OCI-LY7 (cell line): ENCODE measurements around the gene ACSF2. TPM values are rescaled to one million over a fixed set of nuclear protein-coding genes. Genes with fewer than 3 reads are reported as not detected.

Source experiments
- BruUV-seq: library from RNA; stranded (reverse); fragments of 400-500 nt; replicated peaks from 2 replicates; lab custom pipeline; 2021; lab: Mats Ljungman, UMichigan
- CTCF ChIA-PET: fragments of 300-600 bp; sonication (Branson Sonifier 250); formaldehyde crosslinking; loops from one replicate; lab custom pipeline; 2022; ENCODE audit warnings: antibody characterized with exemption; ENCODE audit not compliant: unreplicated experiment; lab: Charles Lee
- POLR2A ChIA-PET: fragments of 300-600 bp; sonication (Branson Sonifier 250); formaldehyde crosslinking; loops from one replicate; lab custom pipeline; 2022; ENCODE audit warnings: antibody characterized with exemption; lab: Charles Lee
- DNase-seq: peaks from one replicate; pipeline ENCODE4 v3.0.0-alpha.2; 2015; ENCODE audit warnings: low spot score
- H2AFZ ChIP-seq: fragments of 200-600 bp; sonication (generic), shearing (Covaris generic); 2 replicates; pipeline ENCODE4 v1.6.1; 2014; ENCODE audit warnings: mild to moderate bottlenecking, antibody characterized with exemption, low read length, moderate library complexity
- H3K27ac ChIP-seq: fragments of 200-600 bp; sonication (generic); 2 replicates; pipeline ENCODE4 v1.5.1; 2014; ENCODE audit warnings: mixed run types, low read depth, mild to moderate bottlenecking, moderate library complexity, low read length, inconsistent platforms; ENCODE audit not compliant: poor library complexity, severe bottlenecking
- H3K36me3 ChIP-seq: fragments of 200-600 bp; sonication (generic); 2 replicates; pipeline ENCODE4 v1.6.1; 2014; ENCODE audit warnings: mild to moderate bottlenecking, antibody characterized with exemption, low read length, moderate library complexity, mixed read lengths; ENCODE audit not compliant: insufficient read depth
- H3K4me1 ChIP-seq: fragments of 200-600 bp; sonication (generic); 2 replicates; pipeline ENCODE4 v1.5.1; 2014; ENCODE audit warnings: mild to moderate bottlenecking, low read length; ENCODE audit not compliant: insufficient read depth, poor library complexity, severe bottlenecking
- H3K4me2 ChIP-seq: fragments of 200-600 bp; sonication (generic); 2 replicates; pipeline ENCODE4 v1.6.1; 2014; ENCODE audit warnings: mild to moderate bottlenecking, low read length
- H3K4me3 ChIP-seq: fragments of 200-600 bp; sonication (generic); 2 replicates; pipeline ENCODE4 v1.5.1; 2014; ENCODE audit warnings: mild to moderate bottlenecking, low read depth, low read length; ENCODE audit not compliant: poor library complexity, severe bottlenecking
- H3K79me2 ChIP-seq: fragments of 200-600 bp; sonication (generic); 2 replicates; pipeline ENCODE4 v1.6.1; 2016; ENCODE audit warnings: low read depth, mild to moderate bottlenecking, low read length, moderate library complexity, mixed read lengths; ENCODE audit not compliant: insufficient read depth
- H3K9me2 ChIP-seq: fragments of 200-600 bp; sonication (generic); 2 replicates; pipeline ENCODE4 v1.6.1; 2016; ENCODE audit warnings: mild to moderate bottlenecking, low read length, mixed read lengths; ENCODE audit not compliant: insufficient read depth
- H3K9me3 ChIP-seq: fragments of 200-600 bp; sonication (generic); 2 replicates; pipeline ENCODE4 v1.6.1; 2014; ENCODE audit warnings: mild to moderate bottlenecking, mixed run types, low read length, mixed read lengths
- H4K20me1 ChIP-seq: fragments of 200-600 bp; sonication (generic); 2 replicates; pipeline ENCODE4 v1.6.1; 2014; ENCODE audit warnings: mild to moderate bottlenecking, antibody characterized with exemption, low read length, moderate library complexity, mixed read lengths; ENCODE audit not compliant: insufficient read depth
- CTCF ChIP-seq: fragments of 200-600 bp; sonication (generic); conservative IDR thresholded peaks from 2 replicates; pipeline ENCODE4 v1.5.1; 2014; ENCODE audit warnings: mild to moderate bottlenecking, antibody characterized with exemption, low read length, moderate library complexity, mixed read lengths
- EZH2phosphoT487 ChIP-seq: fragments of 200-600 bp; sonication (generic); IDR thresholded peaks from 2 replicates; pipeline ENCODE4 v1.6.1; 2018; ENCODE audit warnings: low read depth, borderline replicate concordance, mild to moderate bottlenecking, mixed run types, antibody characterized with exemption, low read length, moderate library complexity, mixed read lengths
- intact Hi-C: fragments of 100-400 bp; cut with micrococcal nuclease; formaldehyde crosslinking; loops from one replicate; pipeline ENCODE4 v1.10.0; 2022; ENCODE audit not compliant: unreplicated experiment
- total RNA-seq, 2 experiments: library from RNA; depleted of rRNA in 1 of 2; stranded (reverse); fragments of >200 nt in 1 of 2; shearing (Covaris generic) in 1 of 2; gene quantifications; 2 replicates each; pipeline ENCODE4 v1.2.3, GENCODE V29; 2014 to 2022

ACSF2 gene
- total RNA-seq, 2 experiments from 2014 or later: 38.6 to 42.7 TPM

GRCh38 chr17:50498021-50498874, 72.2 kb downstream of the ACSF2 start:
- H3K4me2 ChIP-seq: no peak overlapping the region
- TF ChIP-seq EZH2phosphoT487 (no peak), CTCF (no peak)
- CTCF ChIA-PET: interaction anchor here (1.2 kb wide), 1 partner anchor 14 kb away, joined by 3 read pairs; no protein-coding TSS in a partner anchor
- DNase-seq: no peak
- H3K79me2 ChIP-seq: no peaks in the 10 kb centered on the region
- POLR2A ChIA-PET: interaction anchor here (0.8 kb wide), 1 partner anchor 211 kb away, joined by 4 read pairs; no protein-coding TSS in a partner anchor
- H3K4me3 ChIP-seq: no peak overlapping the region
- no peaks in the 10 kb centered on the region for H3K9me2 ChIP-seq
- intact Hi-C loops: no loop called here
- no peaks in the 10 kb centered on the region for H4K20me1 ChIP-seq
- H2AFZ ChIP-seq: no peak overlapping the region
- H3K9me3 ChIP-seq: peaks cover 4% of the 10 kb centered on the region; the same call in 1 of the 2 replicates
- H3K27ac ChIP-seq: no peak overlapping the region
- no peaks in the 10 kb centered on the region for H3K36me3 ChIP-seq
- no peaks in the 10 kb centered on the region for H3K4me1 ChIP-seq
- no TSS peak for BruUV-seq

- Histone ChIP-seq H3K4me3 (no peak overlapping the region), H3K9me2 (no peaks in the 10 kb centered on the region), H4K20me1 (no peaks in the 10 kb centered on the region), H3K36me3 (no peaks in the 10 kb centered on the region), H3K79me2 (no peaks in the 10 kb centered on the region), H3K9me3 (peaks cover 4% of the 10 kb centered on the region; the same call in 1 of the 2 replicates), H3K4me2 (no peak overlapping the region), H3K4me1 (no peaks in the 10 kb centered on the region), H3K27ac (no peak overlapping the region), H2AFZ (no peak overlapping the region)
- CTCF ChIA-PET: interaction anchor here (1.2 kb wide), 1 partner anchor 15 kb away, joined by 3 read pairs; no protein-coding TSS in a partner anchor
- TF ChIP-seq CTCF (no peak), EZH2phosphoT487 (no peak)
- no TSS peak for BruUV-seq
- DNase-seq: no peak
- intact Hi-C loops: no loop called here
- POLR2A ChIA-PET: no interaction called here
These were observed 73.3 kb downstream of the ACSF2 start for GRCh38 chr17:50499270-50499669.

GRCh38 chr17:50499721-50500120, 73.7 kb downstream of the ACSF2 start:
- intact Hi-C loops: no loop called here
- H3K79me2 ChIP-seq: no peaks in the 10 kb centered on the region
- H3K9me2 ChIP-seq: no peaks in the 10 kb centered on the region
- ChIA-PET POLR2A (no interaction called here), CTCF (no interaction called here)
- H2AFZ ChIP-seq: no peak overlapping the region
- no peak for TF ChIP-seq CTCF
- no peak for TF ChIP-seq EZH2phosphoT487
- H3K4me3 ChIP-seq: no peak overlapping the region
- H3K4me2 ChIP-seq: no peak overlapping the region
- no TSS peak for BruUV-seq
- H4K20me1 ChIP-seq: no peaks in the 10 kb centered on the region
- H3K36me3 ChIP-seq: no peaks in the 10 kb centered on the region
- H3K9me3 ChIP-seq: peaks cover 4% of the 10 kb centered on the region; the same call in 1 of the 2 replicates
- DNase-seq: no peak
- no peak overlapping the region for H3K27ac ChIP-seq
- no peaks in the 10 kb centered on the region for H3K4me1 ChIP-seq
